A673 (cell line): Measurements from ENCODE around the gene DDB1. TPM values are rescaled to one million over a fixed set of nuclear protein-coding genes. Genes with fewer than 3 reads are reported as not detected.
A peak's percentile ranks its signal among the peaks of the same experiment; 100 is the strongest.

ENCODE experiments used
- BruUV-seq: library from RNA; stranded (reverse); fragments of 400-500 nt; replicated peaks from 2 replicates; lab custom pipeline; 2021; lab: Mats Ljungman, UMichigan
- CTCF ChIA-PET: fragments of 300-600 bp; sonication (Branson Sonifier 250); formaldehyde crosslinking; loops from one replicate; lab custom pipeline; 2022; ENCODE audit warnings: antibody characterized with exemption; lab: Charles Lee
- POLR2A ChIA-PET: fragments of 300-600 bp; sonication (Branson Sonifier 250); formaldehyde crosslinking; loops from one replicate; lab custom pipeline; 2022; ENCODE audit warnings: antibody characterized with exemption; ENCODE audit not compliant: low non-redundant PET; lab: Charles Lee
- DNase-seq: peaks from one replicate; pipeline ENCODE4 v3.0.0-alpha.2; 2015; ENCODE audit warnings: low spot score
- H3K27ac ChIP-seq: fragments of 200-600 bp; sonication (generic); 2 replicates; pipeline ENCODE4 v1.5.1; 2016; ENCODE audit warnings: mixed run types, low read depth, mild to moderate bottlenecking, mixed read lengths, antibody characterized with exemption, low read length; ENCODE audit not compliant: poor library complexity, severe bottlenecking
- H3K27me3 ChIP-seq: fragments of 200-600 bp; sonication (generic); replicated peaks from 2 replicates; pipeline ENCODE4 v1.6.1; 2017; ENCODE audit warnings: mixed run types, low read depth, mild to moderate bottlenecking, mixed read lengths, antibody characterized with exemption, low read length; ENCODE audit not compliant: insufficient read depth, poor library complexity
- H3K36me3 ChIP-seq: fragments of 200-600 bp; sonication (generic); 2 replicates; pipeline ENCODE4 v1.6.1; 2016; ENCODE audit warnings: mixed run types, mild to moderate bottlenecking, mixed read lengths, antibody characterized with exemption, low read length; ENCODE audit not compliant: insufficient read depth, poor library complexity, severe bottlenecking
- H3K4me1 ChIP-seq: fragments of 200-600 bp; sonication (generic); 2 replicates; pipeline ENCODE4 v1.6.1; 2017; ENCODE audit warnings: mixed run types, mild to moderate bottlenecking, mixed read lengths, antibody characterized with exemption, low read length; ENCODE audit not compliant: insufficient read depth, poor library complexity, severe bottlenecking
- H3K4me3 ChIP-seq: fragments of 200-600 bp; sonication (generic); 2 replicates; pipeline ENCODE4 v1.5.1; 2016; ENCODE audit warnings: low read depth, mixed run types, mild to moderate bottlenecking, mixed read lengths, low read length; ENCODE audit not compliant: poor library complexity, severe bottlenecking
- H3K9me3 ChIP-seq: fragments of 200-600 bp; sonication (generic); 2 replicates; pipeline ENCODE4 v1.6.1; 2016; ENCODE audit warnings: mixed run types, low read depth, mild to moderate bottlenecking, mixed read lengths, antibody characterized with exemption, low read length; ENCODE audit not compliant: poor library complexity, severe bottlenecking
- EZH2 ChIP-seq: fragments of 200-600 bp; sonication (generic); IDR thresholded peaks from 2 replicates; pipeline ENCODE4 v1.6.1; 2017; ENCODE audit warnings: borderline replicate concordance, low read depth, mild to moderate bottlenecking, mixed read lengths, antibody characterized with exemption, low read length; ENCODE audit not compliant: poor library complexity, severe bottlenecking
- intact Hi-C: fragments of 100-400 bp; cut with micrococcal nuclease; formaldehyde crosslinking; loops from one replicate; pipeline ENCODE4 v1.10.0; 2022; ENCODE audit not compliant: unreplicated experiment
- total RNA-seq: library from RNA; stranded (reverse); gene quantifications from 2 replicates; pipeline ENCODE4 v1.2.3, GENCODE V29; 2021
- TF ChIP-seq, protein P1 (sequence below): fragments of 300-800, 200-600 bp; sonication (generic); conservative IDR thresholded peaks from 2 replicates; pipeline ENCODE4 v1.5.1; 2017; ENCODE audit warnings: low read depth, mild to moderate bottlenecking, antibody characterized with exemption, low read length, moderate library complexity, mixed read lengths

Gene DDB1
- total RNA-seq, 1 experiment from 2014 or later: 305 TPM

DNA sequence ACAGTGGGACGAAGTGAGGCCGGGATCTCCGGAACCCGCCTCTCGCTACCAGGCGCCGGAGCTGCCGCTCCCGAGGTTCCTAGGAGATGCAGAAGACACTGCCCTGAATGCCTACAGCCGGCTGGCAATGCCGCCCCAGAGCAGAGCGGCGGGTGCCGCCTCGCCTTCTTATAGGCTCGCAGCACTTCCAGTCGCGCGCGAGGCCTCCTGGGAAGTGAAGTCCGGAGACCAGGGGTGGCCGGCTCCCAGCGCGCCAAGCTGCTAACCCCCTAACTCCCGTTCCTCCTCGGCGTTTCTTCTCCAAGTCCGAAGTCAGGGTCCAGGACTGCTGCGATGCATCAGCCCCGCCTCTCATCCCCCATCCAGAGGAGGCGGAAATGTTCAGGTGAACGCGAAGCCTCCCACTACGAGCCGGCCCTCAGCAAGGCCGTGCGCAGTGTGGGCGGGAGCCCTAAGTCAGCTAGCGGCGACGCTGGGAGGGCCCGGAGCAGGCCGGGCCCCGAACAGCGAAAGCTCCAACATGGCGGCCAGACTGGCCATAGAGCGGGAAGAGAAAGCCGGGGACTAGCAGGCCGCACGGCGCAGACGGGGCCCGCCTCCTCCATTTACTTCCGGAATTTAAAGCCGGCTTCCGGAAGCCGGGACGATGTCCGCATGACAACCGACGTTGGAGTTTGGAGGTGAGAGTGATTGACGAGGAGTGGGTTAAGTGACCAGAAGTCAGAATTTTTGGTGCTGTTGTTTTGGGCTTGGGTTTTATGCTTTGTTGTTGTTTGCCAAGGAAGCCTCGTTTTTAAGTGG is 29.0 kb upstream of the DDB1 start, which contains the start of the genes CYB561A3 and TMEM138:
CYB561A3 (minus strand) TSS at position 142 of the 801 bp plus-strand sequence. CDS start 5,169 bp downstream, outside the sequence.
TMEM138 (plus strand) TSS at position 634 of the 801 bp plus-strand sequence. CDS start 2,017 bp downstream, outside the sequence.
- intact Hi-C loops: loop anchor here (2.0 kb wide), 1 partner anchor 17 kb away; no protein-coding TSS in a partner anchor
- POLR2A ChIA-PET: interaction anchor here (0.5 to 1.4 kb wide), 9 partner anchors 12 to 368 kb away, joined by 3 to 8 read pairs (median 5); partner anchors contain the start of genes DDB1, TKFC and TMEM216
- CTCF ChIA-PET: interaction anchor here (0.8 to 2.0 kb wide), 3 partner anchors 16 to 30 kb away, joined by 3 to 12 read pairs (median 3); partner anchors contain the start of gene TMEM216

GRCh38 chr11:61361237-61361740 is 28.4 kb upstream of the DDB1 start:
- H3K27ac ChIP-seq: peak overlapping the region; percentile 99
- CTCF ChIA-PET: interaction anchor here (0.8 to 2.0 kb wide), 3 partner anchors 15 to 31 kb away, joined by 3 to 12 read pairs (median 3); partner anchors contain the start of gene TMEM216
- intact Hi-C loops: no loop called here

More for the DNA sequence above, 29.0 kb upstream of the DDB1 start, which contains the start of the genes CYB561A3 and TMEM138:
- Histone ChIP-seq H3K9me3 (no peaks in the 10 kb centered on the region), H3K4me3 (peak within 1 kb of the TSS; percentile 72), H3K4me1 (peaks cover 15% of the 10 kb centered on the region), H3K27ac (peak within 1 kb of the TSS; percentile 99), H3K36me3 (peaks cover 32% of the 10 kb centered on the region), H3K27me3 (no peaks in the 10 kb centered on the region)
- no TSS peak for BruUV-seq
- peak; percentile 98 for DNase-seq
- TF ChIP-seq EZH2: no peak
- TF ChIP-seq, protein P1, sequence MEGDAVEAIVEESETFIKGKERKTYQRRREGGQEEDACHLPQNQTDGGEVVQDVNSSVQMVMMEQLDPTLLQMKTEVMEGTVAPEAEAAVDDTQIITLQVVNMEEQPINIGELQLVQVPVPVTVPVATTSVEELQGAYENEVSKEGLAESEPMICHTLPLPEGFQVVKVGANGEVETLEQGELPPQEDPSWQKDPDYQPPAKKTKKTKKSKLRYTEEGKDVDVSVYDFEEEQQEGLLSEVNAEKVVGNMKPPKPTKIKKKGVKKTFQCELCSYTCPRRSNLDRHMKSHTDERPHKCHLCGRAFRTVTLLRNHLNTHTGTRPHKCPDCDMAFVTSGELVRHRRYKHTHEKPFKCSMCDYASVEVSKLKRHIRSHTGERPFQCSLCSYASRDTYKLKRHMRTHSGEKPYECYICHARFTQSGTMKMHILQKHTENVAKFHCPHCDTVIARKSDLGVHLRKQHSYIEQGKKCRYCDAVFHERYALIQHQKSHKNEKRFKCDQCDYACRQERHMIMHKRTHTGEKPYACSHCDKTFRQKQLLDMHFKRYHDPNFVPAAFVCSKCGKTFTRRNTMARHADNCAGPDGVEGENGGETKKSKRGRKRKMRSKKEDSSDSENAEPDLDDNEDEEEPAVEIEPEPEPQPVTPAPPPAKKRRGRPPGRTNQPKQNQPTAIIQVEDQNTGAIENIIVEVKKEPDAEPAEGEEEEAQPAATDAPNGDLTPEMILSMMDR: no peak

More at GRCh38 chr11:61361237-61361740, 28.4 kb upstream of the DDB1 start:
- no peaks in the 10 kb centered on the region for H3K9me3 ChIP-seq
- no peak for DNase-seq
- no peaks in the 10 kb centered on the region for H3K27me3 ChIP-seq
- TF ChIP-seq EZH2: no peak
- TF ChIP-seq, protein P1: no peak
- H3K4me3 ChIP-seq: peak overlapping the region; percentile 72
- BruUV-seq: TSS peak; percentile 54
- H3K4me1 ChIP-seq: peaks cover 15% of the 10 kb centered on the region
- peaks cover 26% of the 10 kb centered on the region for H3K36me3 ChIP-seq
- POLR2A ChIA-PET: interaction anchor here (0.5 to 1.4 kb wide), 7 partner anchors 13 to 369 kb away, joined by 3 to 8 read pairs (median 4); partner anchors contain the start of genes DDB1 and TKFC
